Measurements from ENCODE around the gene XRCC5.
"Not testable (repeated sequence)": the region's sequence is repeated elsewhere in the genome, so short reads cannot be mapped to it uniquely, and the experiment has no call there.

The XRCC5 gene

GRCh38 chr2:216119986-216120385, 10.8 kb downstream of the XRCC5 start:
- no peak for DNase-seq

GRCh38 chr2:216121255-216121654, 12.1 kb downstream of the XRCC5 start:
- DNase-seq: no peak

DNA sequence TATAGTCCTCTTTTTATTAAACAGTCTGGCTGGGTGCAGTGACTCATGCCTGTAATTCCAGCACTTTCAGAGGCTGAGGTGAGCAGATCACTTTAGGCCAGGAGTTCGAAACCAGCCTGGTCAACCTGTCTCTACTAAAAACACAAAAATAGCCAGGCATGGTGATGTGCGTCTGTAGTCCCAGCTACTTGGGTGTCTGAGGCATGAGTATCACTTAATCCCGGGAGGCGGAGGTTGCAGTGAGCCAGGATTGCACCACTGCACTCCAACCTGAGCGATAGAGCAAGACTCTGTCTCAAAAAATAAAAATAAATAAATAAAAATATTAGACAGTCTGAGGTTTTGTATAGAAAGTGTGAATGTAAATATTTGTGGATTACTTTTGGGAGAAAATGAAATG, 17.8 kb downstream of the XRCC5 start:
- no peak for DNase-seq

DNA sequence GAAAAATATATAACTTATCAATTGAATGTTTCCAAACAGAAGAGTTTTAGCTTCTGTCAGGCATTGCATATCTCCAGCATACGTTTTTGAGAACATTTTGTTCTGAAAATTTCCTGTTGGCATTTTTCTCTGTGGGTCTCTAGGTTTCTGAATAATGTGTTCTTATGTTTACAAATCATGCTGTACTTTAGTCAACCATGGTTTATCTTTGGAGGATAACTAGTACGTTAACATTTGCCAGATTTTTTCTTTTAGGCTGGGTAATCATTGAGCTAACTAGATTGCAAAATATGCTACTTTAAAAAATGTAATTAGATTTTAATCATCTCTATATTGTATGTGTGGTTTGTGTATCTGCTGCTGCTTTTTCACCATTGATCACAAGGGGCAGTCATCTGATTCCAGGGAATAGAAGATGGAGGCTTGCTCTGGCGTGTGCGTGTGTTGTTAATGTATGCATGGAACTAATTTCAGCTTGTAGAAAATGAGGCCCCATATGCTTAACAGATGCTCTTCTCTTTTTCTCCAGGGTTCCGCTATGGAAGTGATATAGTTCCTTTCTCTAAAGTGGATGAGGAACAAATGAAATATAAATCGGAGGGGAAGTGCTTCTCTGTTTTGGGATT, 21.3 kb downstream of the XRCC5 start:
- no peak for DNase-seq

DNA sequence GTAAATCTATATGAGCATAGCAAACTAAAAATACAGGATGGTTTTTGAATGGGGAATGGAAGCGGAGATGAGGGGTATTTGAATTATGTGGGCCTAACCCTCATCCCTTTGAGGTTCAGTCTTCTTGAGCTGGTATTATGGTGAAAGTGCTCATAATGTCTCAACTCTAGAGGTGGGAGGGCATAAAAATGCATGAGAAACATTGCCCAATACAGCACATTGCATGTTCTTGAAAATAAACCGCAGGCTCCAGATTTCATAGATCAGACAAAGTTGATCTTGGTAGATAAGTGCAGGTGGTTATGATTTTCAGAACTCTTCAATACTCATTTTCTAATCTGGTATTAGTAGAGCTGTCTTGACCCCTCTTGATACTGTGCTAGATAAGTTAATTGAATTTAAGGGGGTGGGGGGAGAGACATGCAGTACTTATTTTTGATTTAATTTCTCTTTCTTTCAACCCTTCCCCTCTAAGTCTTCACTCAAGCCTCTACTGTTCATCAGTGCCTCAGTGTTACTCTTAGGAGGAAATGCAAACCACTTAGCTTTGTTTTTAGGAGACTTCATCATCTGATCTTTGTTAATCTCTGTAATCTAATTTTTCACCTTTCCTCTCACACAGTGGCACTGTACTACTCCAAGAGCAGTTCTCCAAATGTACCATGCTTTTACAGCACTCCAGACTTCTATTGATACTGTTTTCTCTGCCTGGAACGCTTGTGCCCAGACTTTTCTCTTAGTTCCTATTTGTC, 22.2 kb downstream of the XRCC5 start:
- DNase-seq: no peak

DNA sequence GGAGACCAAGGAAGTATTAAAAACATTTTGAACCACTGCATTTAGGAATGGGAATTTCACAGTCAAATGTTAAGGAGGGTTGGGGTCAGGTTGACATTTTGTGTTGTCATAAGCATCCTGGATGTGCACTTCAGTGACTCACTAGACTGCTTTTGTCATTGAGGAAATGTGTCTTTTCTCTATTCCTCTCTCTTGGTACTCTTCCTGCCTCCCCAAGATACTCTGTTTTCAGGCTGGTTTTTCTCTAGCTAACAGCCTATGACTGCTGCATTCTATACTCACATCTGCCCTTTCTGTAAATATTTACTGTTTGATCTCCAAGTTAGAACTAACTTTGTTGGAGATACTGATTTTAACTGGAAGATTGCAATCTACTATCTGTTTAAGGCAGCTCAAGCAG, 23.4 kb downstream of the XRCC5 start:
- no peak for DNase-seq

DNA sequence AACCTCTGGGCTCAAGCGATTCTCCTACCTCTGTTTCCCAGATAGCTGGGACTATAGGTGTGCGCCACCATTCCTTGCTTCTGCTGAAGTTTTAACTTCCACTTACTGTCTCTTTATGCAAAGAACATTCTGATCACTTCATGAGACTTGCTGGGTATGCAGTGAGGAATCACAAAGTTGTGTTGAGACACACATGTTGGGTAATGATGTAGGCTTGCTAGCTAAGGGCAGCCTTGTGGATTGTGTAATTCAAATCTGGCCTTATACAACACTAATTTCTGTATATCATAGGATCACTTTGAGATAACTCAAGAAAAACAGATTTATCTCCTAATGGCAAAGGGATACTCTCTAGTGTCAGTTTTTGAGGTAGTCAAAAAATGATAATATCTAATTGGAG, 24.2 kb downstream of the XRCC5 start:
- DNase-seq: no peak

DNA sequence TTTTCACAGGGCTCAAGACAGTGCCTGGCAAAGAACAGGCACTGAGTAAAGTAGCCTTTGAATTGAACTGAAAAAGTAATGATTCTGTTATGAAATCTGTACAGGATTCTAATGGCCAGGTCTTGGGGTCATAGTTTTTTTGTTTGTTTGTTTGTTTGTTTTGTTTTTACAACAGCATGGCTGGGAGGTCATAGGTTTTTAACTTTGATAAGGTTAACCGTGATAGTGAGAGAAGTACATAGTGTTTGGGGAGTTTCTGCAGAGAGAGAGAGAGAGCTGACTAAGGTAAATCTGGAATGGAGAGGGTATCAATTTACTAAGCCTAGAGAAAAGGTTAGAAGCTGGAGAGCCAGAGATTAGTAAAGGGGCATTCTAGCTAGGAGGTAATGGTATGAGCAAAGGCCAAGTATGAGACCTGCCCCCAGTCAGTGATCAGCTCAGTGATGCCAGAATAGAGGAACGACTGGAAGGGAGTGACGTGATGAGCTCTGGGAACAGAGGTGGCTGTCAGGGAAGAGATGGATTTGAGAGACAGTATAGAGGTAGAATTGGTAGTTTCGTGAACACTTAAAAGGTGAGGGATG, 25.9 kb downstream of the XRCC5 start:
- no peak for DNase-seq

DNA sequence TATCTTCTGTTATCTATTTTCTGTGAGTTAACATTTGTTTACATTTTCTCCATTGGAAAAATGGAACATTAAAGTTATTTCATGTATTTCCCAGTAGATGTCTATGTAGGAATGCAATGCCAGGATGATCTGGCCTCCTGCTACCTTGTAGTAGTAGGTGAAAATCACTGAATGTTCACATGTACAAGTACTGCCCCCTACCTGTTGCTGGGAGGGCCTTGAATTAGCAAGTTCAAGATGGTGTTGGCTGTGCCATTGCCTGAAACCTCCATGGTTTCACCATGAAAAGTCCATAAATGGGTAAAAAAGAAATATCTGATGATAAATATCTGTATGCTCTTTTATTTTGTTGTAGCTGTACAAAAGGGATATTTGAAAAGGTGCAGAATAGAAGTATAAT, 30.7 kb downstream of the XRCC5 start:
- DNase-seq: no peak

DNA sequence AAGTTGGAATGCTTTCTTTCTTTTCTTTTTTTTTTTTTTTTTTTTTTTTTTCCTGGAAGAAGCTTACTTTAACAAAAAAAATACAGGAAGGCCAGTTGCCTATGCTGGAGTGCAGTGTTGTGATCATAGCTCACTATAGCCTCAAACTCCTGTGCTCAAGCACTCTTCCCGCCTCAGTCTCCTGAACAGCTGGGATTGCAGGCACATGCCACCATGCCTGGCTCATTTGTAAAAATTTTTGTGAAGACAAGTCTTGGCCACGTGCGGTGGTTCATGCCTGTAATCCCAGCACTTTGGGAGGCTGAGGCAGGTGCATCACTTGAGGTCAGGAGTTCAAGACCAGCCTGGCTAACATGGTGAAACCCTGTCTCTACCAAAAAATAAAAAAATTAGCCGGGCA, 32.4 kb downstream of the XRCC5 start:
- DNase-seq: not testable (repeated sequence)

- no peak for DNase-seq
Observed at GRCh38 chr2:216142540-216142939, 33.4 kb downstream of the XRCC5 start.

DNA sequence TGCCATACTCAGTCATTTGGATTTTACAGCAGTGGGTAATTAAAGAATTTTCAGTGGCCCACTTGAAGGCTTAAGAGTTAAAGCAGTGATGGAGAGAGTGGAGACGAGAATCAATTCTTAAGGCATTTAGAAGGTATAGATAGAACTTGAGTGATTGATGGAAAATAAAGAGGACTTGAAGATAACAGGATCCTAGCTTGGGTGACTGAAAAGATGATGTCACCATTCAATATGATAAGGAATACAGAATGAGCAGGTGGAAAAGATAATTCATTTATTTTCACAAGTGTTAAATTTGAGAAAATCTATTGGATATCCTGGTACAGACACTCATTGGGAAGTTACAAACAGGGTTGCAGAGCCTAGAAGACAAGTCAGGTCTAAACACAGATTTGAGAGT, 35.2 kb downstream of the XRCC5 start:
- no peak for DNase-seq

DNA sequence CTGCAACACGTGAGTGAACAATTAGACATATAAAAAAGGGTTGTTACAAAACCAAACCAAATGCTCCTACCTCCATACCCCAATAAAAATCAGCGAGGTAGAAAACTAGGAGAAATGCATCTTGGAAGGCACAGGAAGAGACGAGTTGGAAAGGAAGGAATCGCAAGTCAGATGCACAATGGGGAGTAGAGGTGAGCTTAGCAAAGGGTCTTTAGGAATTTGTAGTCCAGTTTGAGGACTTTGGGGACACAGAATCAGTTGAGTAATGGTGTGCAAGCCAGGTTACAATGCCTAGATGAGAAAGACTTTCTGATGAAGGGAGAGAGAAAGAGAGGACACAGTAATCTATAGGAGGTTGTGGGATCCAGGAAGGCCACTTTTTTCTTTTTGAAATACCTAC, 35.7 kb downstream of the XRCC5 start:
- DNase-seq: no peak

GRCh38 chr2:216146573-216146972, 37.4 kb downstream of the XRCC5 start:
- no peak for DNase-seq

- no peak for DNase-seq
Observed at GRCh38 chr2:216147172-216148131, 38.3 kb downstream of the XRCC5 start.

DNA sequence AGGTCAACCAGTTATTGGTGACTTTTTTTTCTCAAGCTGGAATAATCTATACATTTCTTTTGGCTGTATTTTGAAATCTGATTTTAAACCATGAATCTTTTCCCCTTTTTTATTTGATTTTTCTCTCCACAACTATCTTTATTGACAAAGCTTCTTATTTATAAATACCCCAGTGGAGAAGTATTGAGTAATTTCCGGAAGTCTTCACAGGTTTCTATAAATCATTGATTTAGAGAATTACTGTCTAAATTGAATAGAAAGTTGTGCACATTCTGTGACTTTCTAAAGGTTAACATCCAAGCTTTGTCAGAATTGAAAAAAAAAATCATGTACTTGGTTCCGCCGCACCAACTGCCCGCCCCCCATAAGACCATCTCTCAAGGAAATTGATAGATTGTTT, 39.8 kb downstream of the XRCC5 start:
- DNase-seq: no peak

DNA sequence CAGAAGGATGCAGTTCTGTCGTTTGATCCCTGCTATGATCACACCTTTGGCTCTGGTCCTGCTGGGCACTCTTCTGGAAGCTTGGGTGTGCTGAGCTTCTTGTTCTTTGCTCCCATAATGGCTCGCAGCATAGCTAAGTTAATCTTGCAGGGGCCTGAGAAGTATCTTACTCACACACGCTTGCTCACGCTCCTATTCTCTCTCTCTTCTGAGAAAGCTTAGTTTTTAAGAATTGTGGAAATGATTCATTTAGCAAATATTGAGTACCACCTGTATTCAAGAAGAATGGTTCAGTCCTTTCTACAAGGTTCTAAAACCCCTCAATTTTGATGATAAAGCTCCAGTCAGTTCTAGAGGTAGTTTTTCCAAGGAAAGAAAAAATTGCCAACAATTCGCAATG, 40.6 kb downstream of the XRCC5 start:
- DNase-seq: no peak

GRCh38 chr2:216151313-216152025, 42.3 kb downstream of the XRCC5 start:
- no peak for DNase-seq

DNA sequence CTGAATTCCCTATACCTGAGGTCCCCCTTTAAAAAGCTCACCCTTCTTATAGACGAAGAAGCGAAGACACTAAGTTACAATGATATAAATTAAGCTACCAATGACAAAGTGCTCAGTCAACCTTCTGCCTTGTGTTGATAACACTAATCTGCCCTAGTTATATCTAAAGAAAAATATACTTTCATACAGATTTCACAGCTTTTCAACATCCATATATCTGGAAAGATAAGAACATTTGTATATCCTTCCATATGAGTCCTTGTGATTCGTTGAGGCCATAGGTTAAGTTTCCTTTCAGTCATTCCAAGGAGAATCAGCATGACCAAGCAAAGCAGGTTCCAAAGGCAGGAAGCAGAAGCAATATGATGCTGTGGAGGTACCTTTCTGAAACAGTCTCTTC, 46.8 kb downstream of the XRCC5 start:
- no peak for DNase-seq

GRCh38 chr2:216156822-216157221, 47.7 kb downstream of the XRCC5 start:
- DNase-seq: no peak

DNA sequence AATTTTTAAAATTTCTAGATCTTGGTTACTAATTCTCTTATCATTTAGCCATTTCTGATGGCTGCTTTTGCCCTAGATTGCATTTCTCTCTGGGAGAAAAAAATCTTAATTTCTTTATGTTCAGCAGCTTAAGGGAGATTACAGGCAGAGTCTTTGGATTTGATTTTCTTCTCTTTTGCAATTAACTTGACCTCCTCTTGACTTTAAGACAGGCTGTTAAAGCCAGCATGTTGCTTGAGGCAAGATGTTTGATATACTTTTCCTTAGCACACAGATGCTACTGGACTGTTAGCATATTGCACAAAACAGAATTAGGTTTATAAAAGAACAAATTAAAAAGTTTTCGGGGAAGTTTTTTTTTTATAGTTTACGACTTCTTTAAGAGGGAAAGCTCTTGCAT, 50.0 kb downstream of the XRCC5 start:
- no peak for DNase-seq

GRCh38 chr2:216159646-216160045, 50.5 kb downstream of the XRCC5 start:
- DNase-seq: no peak

DNA sequence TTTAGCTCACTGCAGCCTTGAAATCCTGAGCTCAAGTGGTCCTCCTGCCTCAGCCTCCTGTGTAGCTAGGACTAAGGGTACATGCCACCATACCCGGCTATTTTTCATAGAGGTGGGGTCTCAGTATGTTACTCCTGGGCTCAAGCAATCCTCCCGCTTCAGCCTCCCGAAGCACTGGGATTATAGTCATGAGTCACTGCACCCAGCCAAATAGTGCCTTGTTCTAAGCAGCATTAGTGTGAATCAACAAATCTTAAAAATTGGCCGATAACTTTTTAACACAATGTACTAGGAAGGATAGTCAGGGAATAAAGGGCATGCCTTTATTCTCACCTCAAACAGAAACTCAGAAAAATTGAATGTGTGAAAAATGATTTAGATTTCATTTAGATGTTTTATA, 51.6 kb downstream of the XRCC5 start:
- no peak for DNase-seq
